GM19452 (cell line): ENCODE data around the gene ZNF547.

Experiments used
- ATAC-seq: cut with Tn5 transposase; IDR thresholded peaks from one replicate; pipeline ENCODE4 v1.9.1; 2021; ENCODE audit not compliant: unreplicated experiment

Gene ZNF547

DNA sequence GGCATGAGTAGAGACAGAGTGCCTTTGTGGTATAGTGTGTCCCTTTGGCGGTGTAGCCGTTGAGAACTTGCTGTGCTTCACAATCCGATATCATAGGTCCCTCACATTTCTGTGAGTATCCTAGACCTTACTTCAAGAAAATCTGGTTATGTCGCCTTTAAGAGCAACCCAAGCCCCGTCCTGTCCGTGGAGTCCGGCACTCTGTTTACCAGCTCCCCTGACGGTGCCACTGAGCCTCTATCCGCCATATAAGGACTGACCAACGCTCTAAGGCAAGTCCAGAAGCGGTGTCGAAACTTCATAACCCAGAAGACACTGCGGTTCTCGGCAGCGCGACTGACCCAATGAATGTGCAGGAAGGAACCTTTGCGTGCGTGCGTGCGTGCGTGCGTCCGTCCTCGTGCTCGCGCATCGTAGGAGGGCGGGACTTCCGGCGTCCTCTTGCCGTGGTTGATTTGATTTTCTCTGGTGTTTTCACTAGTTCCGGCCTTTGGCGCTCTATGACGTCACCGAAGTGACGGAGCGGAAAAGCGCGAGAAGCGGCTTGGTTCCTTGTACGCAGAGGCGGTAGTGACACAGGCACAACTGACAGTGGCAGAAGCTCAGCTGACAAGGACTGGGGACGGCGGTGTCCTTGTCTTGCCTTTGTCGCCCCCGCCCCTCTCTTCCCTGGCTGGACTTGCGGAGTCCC is at the start of gene ZNF547, which contains the start of gene TRAPPC2B:
TSS of gene ZNF547 (plus strand) at position 555 of the 691 bp plus-strand sequence. CDS start 5,005 bp downstream, outside the sequence.
TSS of gene TRAPPC2B (plus strand) at position 555 of the 691 bp plus-strand sequence. CDS start 1,283 bp downstream, outside the sequence.
- peak; percentile 95 for ATAC-seq

DNA sequence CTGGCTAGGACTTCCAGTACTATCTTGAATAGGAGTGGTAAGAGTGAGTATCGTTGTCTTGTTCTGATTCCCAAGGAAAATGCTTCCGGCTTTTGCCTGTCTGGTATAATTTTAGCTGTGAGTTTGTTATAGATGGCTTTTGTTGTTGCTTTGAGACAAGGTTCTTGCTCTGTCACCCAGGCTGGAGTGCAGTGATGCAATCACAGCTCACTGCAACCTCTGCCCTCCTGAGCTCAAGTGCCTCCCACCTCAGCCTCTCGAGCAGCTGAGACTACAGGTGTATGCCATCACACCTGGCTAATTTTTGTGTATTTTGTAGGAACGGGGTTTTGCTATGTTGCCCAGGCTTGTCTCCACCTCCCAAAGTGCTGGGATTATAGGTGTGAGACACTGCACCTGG is 49.2 kb upstream of the ZNF547 start:
- ATAC-seq: no peak

DNA sequence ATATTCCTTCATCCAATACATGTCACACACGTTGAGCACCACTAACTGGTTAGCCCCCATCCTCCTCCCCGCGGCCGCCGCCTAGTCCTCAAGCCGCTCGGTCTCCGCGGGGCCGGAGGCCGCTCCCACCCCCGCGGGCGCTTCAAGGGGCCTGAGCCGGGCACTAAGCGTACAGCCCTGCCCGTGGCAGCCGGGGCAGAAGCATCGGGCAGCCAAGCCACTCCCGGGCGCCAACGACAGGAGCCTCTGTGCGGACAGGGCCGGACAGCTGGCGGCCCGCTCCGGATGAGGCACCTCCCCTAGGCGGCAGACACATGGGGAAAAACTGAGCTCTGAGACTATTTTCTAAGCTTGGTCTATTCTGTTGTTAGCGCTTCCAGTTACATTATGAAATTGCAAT is 45.8 kb upstream of the ZNF547 start:
- no peak for ATAC-seq

DNA sequence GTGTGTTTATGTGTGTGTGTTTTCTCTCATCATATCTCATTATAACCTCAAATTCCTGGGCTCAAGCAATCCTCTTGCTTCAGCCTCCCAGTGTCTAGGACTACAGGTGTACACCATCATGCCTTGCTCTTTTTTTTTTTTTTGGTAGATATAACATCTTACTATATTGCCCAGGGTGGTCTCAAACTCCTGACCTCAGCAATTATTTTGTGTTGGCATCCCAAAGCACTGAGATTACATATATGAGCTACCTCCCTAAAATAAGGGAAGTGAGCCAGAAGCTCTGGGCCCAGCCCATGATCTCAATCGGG is 43.5 kb upstream of the ZNF547 start:
- ATAC-seq: no peak

DNA sequence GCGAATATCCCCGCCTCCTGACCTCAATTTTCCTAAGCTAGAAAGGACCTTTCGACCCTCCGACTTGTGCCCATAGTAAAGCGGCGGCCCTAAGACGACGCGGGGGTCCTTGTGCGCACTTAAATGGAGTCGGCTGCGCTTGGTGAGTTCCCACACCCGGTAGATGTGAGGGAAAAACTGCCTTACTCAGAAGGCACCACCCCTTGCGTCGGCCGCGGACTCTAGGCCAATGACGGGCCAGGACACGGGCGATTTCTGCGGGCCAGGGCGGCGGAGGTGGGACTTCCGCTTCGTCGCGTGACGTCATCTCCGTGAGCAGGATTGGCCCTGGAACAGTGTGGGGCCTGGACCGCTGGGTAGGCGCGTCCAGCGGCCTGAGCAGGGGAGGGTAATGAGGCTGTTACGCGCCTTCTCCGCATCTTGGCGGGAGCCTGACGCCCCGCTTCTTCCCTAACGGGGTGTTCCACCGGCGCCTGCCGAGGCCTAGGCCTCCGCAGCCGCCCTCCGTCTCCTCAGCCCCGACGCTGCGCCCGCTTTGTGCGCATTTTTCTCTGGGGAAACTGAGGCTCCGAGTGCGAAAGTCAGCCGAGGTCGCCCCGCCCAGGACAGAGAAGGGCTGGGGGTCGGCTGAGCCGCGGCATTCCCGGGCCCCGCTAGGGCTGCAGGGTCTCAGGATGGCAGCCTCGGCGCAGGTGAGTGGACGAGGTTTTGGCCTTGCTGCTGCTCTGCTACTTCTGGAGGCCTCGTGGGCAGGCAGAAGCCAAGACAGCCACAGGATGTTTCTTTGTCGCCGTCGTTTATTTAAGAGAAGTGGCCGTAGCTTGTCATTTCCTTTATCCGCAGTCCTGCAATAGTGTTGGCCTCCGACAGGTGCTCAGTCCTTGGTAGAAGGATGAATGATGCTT is 42.9 kb upstream of the ZNF547 start, which contains the start of gene ZNF543:
TSS of gene ZNF543 (plus strand) at position 293 of the 905 bp plus-strand sequence. CDS start at position 675, 382 bp downstream.
- ATAC-seq: peak; percentile 99

DNA sequence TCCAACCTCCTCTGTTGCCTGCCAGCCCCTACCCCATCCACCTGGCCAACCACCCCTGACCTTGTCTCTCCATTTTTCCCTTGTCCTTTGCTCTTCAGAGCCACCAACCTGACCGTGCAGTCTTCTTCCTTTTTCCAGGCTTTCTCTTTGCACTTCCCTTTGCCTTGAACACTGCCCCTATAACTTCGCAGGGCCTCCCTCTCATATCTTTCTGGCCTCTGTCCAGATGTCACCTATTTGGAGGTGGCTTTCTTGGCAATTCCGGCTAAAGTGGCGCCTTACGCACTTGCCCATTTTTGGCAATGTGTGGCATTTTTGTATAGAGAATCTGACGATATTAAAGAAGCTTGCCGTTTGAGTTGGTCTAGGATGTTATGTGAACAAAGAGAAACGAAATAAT is 42.2 kb upstream of the ZNF547 start:
- ATAC-seq: no peak

DNA sequence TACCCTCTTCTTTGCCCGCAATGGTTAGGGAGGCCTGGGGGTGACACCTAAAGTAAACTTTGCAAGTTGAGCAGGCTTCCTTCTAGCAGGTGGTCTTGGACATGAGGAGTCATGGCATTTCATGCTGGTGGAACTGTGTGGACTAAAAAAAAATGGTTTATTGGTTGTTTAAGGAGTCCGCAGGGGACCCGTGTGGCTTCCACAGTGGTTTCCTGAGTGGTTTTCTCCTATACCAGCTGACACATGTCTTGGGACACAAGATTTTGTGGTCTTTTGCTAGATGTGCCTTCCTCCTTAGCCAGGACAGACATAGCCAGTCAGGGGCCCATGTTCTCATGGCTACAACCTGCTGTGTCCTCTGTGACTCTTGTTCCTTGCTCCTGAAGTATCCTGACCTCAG is 41.6 kb upstream of the ZNF547 start:
- no peak for ATAC-seq

DNA sequence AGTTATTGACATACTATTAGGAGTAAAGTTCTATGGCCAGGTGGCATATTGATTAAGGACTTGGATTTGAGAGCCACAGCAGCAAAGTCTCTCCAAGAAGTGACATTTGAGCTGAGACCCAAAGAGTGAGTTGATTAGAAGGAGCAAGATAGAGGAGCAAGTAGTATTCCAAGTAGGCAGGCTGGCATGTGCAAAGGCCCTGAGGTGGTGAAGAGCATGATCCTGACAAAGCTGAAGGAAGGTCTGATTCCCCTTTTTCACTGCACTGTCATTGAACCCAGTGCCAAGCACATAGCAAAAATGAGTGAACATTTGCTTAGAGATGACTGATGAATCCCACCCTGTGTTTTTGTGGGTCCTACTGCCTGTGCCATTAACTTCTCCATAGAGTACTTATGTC is 38.4 kb upstream of the ZNF547 start:
- ATAC-seq: no peak

DNA sequence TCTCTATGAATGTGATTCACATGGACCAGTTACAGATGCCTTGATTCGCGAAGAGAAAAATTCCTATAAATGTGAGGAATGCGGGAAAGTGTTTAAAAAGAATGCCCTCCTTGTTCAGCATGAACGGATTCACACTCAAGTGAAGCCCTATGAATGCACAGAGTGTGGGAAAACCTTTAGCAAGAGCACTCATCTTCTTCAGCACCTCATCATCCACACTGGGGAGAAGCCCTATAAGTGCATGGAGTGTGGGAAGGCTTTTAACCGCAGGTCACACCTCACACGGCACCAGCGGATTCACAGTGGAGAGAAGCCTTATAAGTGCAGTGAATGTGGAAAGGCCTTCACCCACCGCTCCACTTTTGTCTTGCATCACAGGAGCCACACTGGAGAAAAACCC is 35.4 kb upstream of the ZNF547 start:
- no peak for ATAC-seq

DNA sequence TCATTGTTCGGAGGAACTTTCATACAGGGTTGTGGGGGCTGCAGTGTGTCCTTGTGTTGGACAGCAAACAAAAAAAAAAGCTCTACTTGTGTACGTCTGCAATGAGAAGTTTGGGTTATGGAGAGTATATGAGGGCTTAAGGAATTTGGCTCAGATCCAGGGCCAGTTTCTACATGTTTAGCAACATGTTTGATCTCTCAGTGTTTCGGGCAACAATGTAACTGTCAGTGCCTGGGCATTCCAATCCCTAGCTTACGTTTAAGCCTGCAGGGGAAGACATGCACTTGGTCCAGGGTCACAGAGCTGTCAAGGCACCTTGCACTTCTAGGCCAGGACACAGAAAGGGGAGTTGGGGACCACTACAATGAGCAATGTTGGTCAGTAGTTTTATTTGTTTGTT is 29.2 kb upstream of the ZNF547 start:
- ATAC-seq: no peak

DNA sequence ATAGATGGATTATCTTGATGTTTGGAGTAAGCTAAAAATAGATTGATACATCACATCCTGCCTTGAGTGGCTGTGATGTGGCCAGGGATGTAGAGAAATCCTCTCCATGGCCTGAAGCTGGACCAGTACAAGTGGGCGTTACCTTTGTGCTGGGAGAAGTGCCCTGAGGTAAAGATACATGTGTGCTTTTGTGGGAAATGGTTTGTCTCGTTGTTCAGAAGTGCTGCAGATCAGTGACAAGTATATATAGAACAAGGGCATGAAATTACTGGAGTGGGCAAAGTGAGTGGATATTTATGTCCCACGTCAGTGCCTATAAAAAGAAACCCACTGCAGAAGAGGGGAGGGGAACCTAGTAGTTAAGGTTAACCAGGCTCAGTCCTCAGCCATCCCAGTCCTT is 24.5 kb upstream of the ZNF547 start:
- no peak for ATAC-seq

DNA sequence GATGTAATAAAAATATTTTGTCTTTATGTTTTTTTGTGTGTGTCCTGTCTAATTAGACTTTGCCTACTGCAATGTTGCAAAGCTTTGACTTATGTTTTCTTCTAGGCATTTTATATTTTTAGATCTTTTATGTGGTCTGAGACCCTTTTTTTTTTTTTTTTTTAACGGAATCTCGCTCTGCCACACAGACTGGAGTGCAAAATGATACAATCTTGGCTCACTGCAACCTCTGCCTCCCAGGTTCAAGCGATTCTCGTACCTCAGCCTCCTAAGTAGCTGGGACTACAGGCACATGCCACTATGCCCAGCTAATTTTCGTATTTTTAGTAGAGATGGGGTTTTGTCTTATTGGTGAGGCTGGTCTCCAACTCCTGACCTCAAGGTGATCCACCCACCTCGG is 20.8 kb upstream of the ZNF547 start:
- ATAC-seq: no peak

DNA sequence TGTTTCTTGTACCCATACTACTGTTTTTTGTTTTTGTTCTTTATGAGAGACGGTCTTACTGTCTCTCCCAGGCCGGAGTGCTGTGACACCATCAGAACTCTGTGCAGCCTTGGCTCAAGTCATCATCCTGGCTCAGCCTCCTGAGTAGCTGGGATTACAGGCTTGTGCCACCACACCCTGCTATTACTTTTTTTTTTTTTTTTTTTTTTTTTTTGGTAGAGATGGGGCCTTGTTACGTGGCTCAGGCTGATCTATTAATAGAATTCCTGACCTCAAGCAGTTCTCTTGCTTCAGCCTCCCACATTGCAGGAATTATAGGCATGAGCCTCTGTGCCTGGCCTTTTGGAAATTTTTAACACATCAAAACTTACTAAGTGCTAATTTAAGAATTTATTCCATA is 15.2 kb upstream of the ZNF547 start:
- no peak for ATAC-seq

DNA sequence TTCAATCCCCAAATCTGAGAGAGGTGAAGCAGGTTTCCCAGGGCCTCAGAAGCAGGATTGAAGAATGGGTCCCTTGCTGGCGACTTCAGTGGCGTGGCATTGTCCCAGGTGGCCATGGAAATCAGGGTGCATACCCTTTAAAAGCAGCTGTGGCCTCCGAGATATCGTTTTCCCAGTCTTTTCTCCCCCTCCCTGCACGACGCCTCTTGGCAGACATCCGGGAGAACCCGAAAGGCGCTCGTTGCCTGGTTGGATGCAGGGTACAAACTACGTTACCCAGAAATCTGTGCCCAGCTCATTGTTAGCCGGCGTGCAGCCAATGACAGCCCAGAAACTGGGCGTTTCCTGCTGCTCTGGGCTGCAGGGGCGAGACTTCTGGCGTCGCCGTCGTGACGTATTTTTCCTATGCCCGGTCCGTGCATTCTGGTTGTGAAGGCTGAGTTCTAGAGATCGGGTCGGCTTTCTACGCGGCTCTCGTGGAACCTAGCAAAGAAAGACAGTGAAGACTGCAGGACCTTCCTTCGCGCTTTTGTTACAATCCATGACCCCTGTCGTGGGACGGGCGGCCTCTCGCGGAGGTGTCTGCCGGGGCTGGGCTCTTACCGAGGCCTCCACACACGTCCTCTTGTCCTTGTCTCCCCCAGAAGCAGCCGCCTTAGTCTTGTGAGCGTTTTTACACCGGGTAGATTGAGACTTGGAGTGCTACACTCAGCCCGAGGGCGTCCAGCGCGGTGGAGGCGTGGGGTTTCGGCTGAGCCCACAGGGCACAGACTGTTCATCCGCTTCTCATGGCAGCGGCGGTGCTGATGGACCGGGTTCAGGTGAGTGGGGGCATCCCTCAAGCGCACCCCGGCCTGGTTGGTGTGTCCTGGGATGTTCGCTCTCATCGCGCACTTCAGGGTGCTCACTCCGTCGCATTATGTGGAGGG is 12.2 kb upstream of the ZNF547 start, which contains the start of gene ZNF304:
TSS of gene ZNF304 (plus strand) at position 395 of the 929 bp plus-strand sequence. CDS start at position 789, 394 bp downstream.
- peak; percentile 99 for ATAC-seq

DNA sequence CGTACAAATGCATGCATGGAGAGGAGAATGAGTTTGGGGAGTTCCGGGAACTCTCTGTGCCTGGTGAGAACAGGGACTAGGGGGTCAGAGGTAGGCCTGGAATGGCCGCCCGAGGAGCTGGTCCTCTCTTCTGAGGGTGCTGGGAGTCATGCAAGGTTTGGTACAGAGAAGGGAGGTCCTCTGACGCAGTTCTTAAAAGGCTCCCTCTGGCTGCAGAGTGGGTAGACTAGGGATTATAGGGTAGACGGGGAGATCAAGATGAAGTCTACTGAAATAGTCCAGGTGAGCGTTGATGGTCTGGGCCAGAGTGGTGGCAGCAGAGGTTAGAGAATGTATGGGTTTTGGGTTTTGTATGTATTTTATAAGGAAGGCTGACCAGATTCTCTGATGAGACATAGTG is 11.5 kb upstream of the ZNF547 start:
- no peak for ATAC-seq

DNA sequence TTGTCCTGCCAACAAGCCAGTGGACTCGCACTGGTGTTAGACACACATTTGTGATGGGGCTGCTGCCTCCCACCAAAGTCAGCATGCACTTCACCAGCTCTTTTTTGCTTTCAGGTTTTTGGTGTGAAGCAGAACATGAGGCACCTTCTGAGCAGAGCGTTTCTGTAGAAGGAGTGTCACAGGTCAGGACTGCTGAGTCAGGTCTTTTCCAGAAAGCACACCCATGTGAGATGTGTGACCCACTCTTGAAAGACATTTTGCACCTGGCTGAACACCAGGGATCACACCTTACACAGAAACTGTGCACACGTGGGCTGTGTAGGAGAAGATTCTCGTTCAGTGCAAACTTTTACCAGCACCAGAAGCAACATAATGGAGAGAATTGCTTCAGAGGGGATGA is 7.4 kb upstream of the ZNF547 start:
- ATAC-seq: no peak

DNA sequence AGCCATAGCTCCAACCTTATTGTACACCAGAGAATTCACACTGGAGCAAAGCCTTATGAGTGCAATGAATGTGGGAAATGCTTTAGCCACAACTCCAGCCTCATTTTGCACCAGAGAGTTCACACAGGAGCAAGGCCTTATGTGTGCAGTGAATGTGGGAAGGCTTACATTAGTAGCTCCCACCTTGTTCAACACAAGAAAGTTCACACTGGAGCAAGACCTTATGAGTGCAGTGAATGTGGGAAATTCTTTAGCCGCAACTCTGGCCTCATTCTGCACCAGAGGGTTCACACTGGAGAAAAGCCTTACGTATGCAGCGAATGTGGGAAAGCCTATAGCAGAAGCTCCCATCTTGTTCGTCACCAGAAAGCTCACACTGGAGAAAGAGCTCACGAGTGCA is 5.9 kb upstream of the ZNF547 start:
- ATAC-seq: no peak

DNA sequence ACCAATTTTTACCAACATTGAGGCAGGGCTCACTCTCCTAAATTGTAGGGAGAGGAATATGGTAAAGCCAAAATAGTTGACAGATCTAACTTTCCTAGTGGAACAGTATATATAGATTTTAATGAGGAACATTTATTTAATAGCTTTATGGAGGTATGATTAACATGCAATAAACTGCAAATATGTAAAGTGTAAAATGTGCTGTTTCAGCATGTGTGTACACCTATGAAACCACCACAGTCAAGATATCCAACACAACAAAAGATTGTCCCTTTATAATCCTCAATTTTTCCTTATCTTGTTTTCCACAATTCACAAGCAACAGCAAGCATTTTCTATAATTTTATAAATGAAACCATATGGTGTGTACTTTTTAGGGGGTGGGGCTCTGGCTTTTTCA is 4.1 kb upstream of the ZNF547 start:
- ATAC-seq: no peak

DNA sequence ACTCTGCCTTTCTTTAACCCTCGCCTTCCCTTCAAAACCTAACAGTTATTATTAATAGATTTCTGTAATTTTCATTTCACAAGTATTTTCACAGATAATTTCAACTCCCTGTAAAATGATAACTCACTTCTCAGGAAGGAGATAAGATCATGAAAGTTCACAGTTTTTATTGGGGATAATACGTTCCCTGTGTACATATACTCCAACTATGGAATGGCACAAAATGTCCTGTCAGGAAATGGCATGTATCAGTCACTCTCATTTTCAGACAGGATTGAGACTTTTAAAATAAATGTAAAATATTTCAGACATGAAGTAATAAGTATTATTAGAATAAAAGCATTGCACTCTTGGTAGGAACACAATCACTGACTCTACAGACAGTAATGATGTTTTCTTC is 932 bp upstream of the ZNF547 start:
- no peak for ATAC-seq

DNA sequence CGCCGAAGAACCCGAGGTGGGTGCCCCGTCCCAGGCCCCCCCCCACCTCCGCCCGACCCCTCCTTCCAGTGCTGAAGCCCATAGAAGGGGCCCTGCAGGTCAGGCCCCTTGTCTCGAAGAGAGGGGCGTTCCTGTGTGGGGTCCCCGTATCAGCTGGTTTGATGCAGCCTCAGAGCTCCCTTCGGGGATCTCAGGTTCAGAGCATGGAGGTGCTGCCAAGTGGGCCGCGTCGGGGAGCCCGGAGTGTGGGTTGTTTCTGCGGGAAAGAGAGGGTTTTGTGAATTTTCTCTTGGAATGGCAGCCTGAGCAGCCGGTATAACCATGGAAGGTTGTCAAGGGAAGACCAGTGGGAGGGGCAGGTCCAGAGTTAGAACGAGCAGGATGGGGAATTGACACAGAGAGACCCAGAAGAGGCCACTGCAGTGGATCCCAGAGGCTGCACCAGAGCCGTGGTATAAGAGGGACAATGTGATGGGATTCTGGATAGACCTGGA is 384 bp downstream of the ZNF547 start:
- ATAC-seq: peak; percentile 8

DNA sequence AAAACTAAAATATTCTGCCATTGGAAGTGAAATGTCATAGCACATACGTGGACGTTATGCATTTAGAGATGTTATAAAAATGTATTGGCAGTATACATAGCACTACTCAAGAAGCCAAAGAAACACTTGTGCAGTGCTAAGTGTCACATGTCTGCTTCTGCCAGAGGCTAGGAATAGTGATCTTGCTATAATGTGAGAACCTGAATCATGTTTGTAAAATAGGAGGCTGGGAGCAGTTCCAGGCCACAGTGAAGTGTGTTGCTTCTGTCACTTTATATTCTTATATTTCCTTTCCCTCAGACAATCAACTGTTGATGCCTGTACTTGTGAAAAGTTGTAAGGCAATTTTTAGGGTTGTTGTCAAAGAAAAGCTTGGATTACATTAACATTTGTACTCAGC is 3.4 kb downstream of the ZNF547 start:
- ATAC-seq: no peak
